CD8-positive, alpha-beta memory T cell (primary cell): ENCODE data around the gene PCDH1. TPM values are rescaled to one million over a fixed set of nuclear protein-coding genes. Genes with fewer than 3 reads are reported as not detected.

Experiments used
- CTCF ChIA-PET: fragments of 350-600 bp; sonication (Branson Sonifier 250); formaldehyde crosslinking; loops from one replicate; lab custom pipeline; 2021; ENCODE audit warnings: antibody characterized with exemption; lab: Charles Lee
- POLR2A ChIA-PET: fragments of 350-600 bp; sonication (Branson Sonifier 250); formaldehyde crosslinking; loops from one replicate; lab custom pipeline; 2021; ENCODE audit warnings: antibody characterized with exemption; lab: Charles Lee
- DNase-seq, 5 donors: peaks; one replicate each; pipeline versions ENCODE4 v3.0.0 to v3.0.0-alpha.2; 2020 to 2022; ENCODE audit warnings: mixed read lengths in 1 of 5
- H3K27ac ChIP-seq: one replicate; pipeline ENCODE4 v1.7.0; 2013; ENCODE audit warnings: low read depth, mild to moderate bottlenecking, low read length, moderate library complexity
- H3K27me3 ChIP-seq: 2 replicates; pipeline ENCODE4 v1.7.0; 2013; ENCODE audit warnings: low read length, mild to moderate bottlenecking; ENCODE audit not compliant: insufficient read depth, poor library complexity, severe bottlenecking
- H3K36me3 ChIP-seq: 2 replicates; pipeline ENCODE4 v1.7.0; 2013; ENCODE audit warnings: mild to moderate bottlenecking, low read length, moderate library complexity; ENCODE audit not compliant: insufficient read depth
- H3K4me1 ChIP-seq: 2 replicates; pipeline ENCODE4 v1.7.0; 2013; ENCODE audit warnings: mild to moderate bottlenecking, low read length, moderate library complexity; ENCODE audit not compliant: insufficient read depth
- H3K4me3 ChIP-seq: 2 replicates; pipeline ENCODE4 v1.7.0; 2013; ENCODE audit warnings: mild to moderate bottlenecking, low read length
- H3K9me3 ChIP-seq: 2 replicates; pipeline ENCODE4 v1.7.0; 2013; ENCODE audit warnings: mild to moderate bottlenecking, low read length
- H3K27ac Mint-ChIP-seq, 8 donors: one replicate each; pipeline ENCODE4 v1.8.0; 2020 to 2021; ENCODE audit warnings: mixed read lengths in 8 of 8, mild to moderate bottlenecking in 6 of 8, inconsistent platforms in 3 of 8, moderate library complexity in 3 of 8
- H3K27me3 Mint-ChIP-seq, 2 donors: one replicate each; pipeline ENCODE4 v1.8.0; 2020 to 2021; ENCODE audit warnings: mixed read lengths in 2 of 2, mild to moderate bottlenecking in 1 of 2, moderate library complexity in 1 of 2
- H3K36me3 Mint-ChIP-seq, 3 donors: one replicate each; pipeline ENCODE4 v1.8.0; 2020 to 2021; ENCODE audit warnings: mixed read lengths in 3 of 3, inconsistent platforms in 1 of 3, mild to moderate bottlenecking in 1 of 3
- H3K4me1 Mint-ChIP-seq, 3 donors: one replicate each; pipeline ENCODE4 v1.8.0; 2020 to 2021; ENCODE audit warnings: mixed read lengths in 3 of 3, inconsistent platforms in 1 of 3, mild to moderate bottlenecking in 1 of 3
- H3K4me3 Mint-ChIP-seq, 7 donors: one replicate each; pipeline ENCODE4 v1.8.0; 2020 to 2021; ENCODE audit warnings: mixed read lengths in 7 of 7, mild to moderate bottlenecking in 6 of 7, moderate library complexity in 4 of 7, inconsistent platforms in 2 of 7
- H3K9me3 Mint-ChIP-seq, 5 donors: one replicate each; pipeline ENCODE4 v1.8.0; 2020 to 2022; ENCODE audit warnings: mixed read lengths in 5 of 5, mild to moderate bottlenecking in 3 of 5, moderate library complexity in 2 of 5, inconsistent platforms in 1 of 5
- polyA plus RNA-seq: library from polyadenylated mRNA; unstranded; fragments of 300-500 nt; fragmentation: Illumina TruSeq; gene quantifications from one replicate; pipeline ENCODE4 v1.2.3, GENCODE V29; 2021
- total RNA-seq, 2 experiments: library from RNA; stranded (reverse); gene quantifications; one replicate each; pipeline ENCODE4 v1.2.3, GENCODE V29; 2021

The PCDH1 gene
- total and polyA plus RNA-seq, 3 experiments from 2014 or later = 0.54 TPM; not detected in 2

- H3K27me3 ChIP-seq = no peaks in the 10 kb centered on the region
- peak; percentile 52 to 76 (median 60) for DNase-seq
- peak overlapping the region; percentile 86 to 96 (median 89) for H3K4me3 Mint-ChIP-seq
- H3K9me3 ChIP-seq = no peaks in the 10 kb centered on the region
- H3K36me3 Mint-ChIP-seq = peaks cover 0 to 6% (median 0%) of the 10 kb centered on the region in 3 donors
- ChIA-PET CTCF (interaction anchor here (0.7 to 2.1 kb wide), 4 partner anchors 30 to 158 kb away, joined by 3 to 10 read pairs (median 3); partner anchors contain the start of gene PCDH1), POLR2A (interaction anchor here (0.5 to 1.7 kb wide), 7 partner anchors 30 to 156 kb away, joined by 3 to 6 read pairs (median 4); partner anchors contain the start of genes DELE1 and RNF14)
- no peaks in the 10 kb centered on the region for H3K36me3 ChIP-seq
- H3K9me3 Mint-ChIP-seq = no peaks in the 10 kb centered on the region
- H3K4me1 ChIP-seq = peaks cover 7% of the 10 kb centered on the region
- peaks cover 4 to 13% of the 10 kb centered on the region in 2 donors for H3K27me3 Mint-ChIP-seq
- peak overlapping the region; percentile 82 for H3K27ac ChIP-seq
- H3K4me3 ChIP-seq = peak overlapping the region; percentile 91
- peak overlapping the region; percentile 15 to 88 (median 81) for H3K27ac Mint-ChIP-seq
- peaks cover 7 to 10% (median 9%) of the 10 kb centered on the region in 3 donors for H3K4me1 Mint-ChIP-seq
These were observed 28.6 kb downstream of the PCDH1 start for GRCh38 chr5:141849415-141850243.

DNA sequence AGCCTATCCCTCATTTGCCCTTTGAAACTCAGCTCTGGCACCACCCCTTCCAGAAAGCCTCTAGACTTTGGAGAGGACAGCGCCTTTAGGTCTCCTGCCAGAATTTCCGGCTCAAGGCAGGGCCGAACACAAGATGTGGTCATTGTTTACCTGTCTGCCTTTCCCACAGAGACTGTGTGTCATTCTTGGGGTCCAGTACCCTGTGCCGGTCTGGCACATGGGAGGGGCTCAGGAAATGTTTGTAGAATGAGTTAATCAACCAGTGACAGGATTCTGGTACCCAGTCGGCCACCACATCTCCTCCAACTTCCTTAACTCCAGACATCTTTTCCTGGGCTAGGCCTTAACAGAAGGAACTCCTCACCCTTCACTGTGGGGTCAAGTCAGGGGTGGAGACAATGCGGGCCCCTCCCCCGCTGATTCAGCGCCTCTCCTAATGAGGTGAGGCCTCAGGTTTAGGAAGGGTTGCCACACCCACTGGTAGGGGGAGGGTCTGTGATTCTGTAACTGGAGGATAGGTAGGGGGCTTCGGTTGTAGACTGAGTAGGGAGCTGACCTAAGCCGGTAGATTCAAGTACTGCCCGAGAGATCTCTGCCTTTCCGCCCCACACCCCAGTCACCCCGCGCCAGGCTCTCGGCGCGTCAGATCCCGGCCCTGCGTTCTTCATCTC is 29.3 kb downstream of the PCDH1 start:
- Histone ChIP-seq H3K36me3 (no peaks in the 10 kb centered on the region), H3K4me1 (peaks cover 7% of the 10 kb centered on the region), H3K27me3 (no peaks in the 10 kb centered on the region), H3K4me3 (peak overlapping the region; percentile 91), H3K27ac (peak overlapping the region; percentile 82), H3K9me3 (no peaks in the 10 kb centered on the region)
- H3K36me3 Mint-ChIP-seq = peaks cover 0 to 6% (median 0%) of the 10 kb centered on the region in 3 donors
- POLR2A ChIA-PET = interaction anchor here (0.9 to 1.7 kb wide), 2 partner anchors 30 to 75 kb away, joined by 3 to 6 read pairs; partner anchors contain the start of gene DELE1
- peak overlapping the region in 7 of 8 donors; percentile 74 to 88 (median 81) for H3K27ac Mint-ChIP-seq
- H3K27me3 Mint-ChIP-seq = peaks cover 4 to 19% of the 10 kb centered on the region in 2 donors
- H3K9me3 Mint-ChIP-seq = no peaks in the 10 kb centered on the region
- DNase-seq = peak in 1 of 5 donors; percentile 54
- H3K4me3 Mint-ChIP-seq = peak overlapping the region; percentile 86 to 96 (median 89)
- CTCF ChIA-PET = interaction anchor here (0.9 to 2.1 kb wide), 2 partner anchors 30 to 111 kb away, joined by 3 to 10 read pairs; partner anchors contain the start of gene PCDH1
- H3K4me1 Mint-ChIP-seq = peaks cover 7 to 10% (median 9%) of the 10 kb centered on the region in 3 donors

GRCh38 chr5:141846031-141846430 is 32.2 kb downstream of the PCDH1 start:
- Mint-ChIP-seq H3K36me3 (peaks cover 0 to 6% (median 0%) of the 10 kb centered on the region in 3 donors), H3K4me3 (peak overlapping the region in 1 of 7 donors; percentile 86), H3K4me1 (peaks cover 5 to 10% (median 7%) of the 10 kb centered on the region in 3 donors), H3K27me3 (peaks cover 11 to 30% of the 10 kb centered on the region in 2 donors), H3K27ac (no peak overlapping the region), H3K9me3 (no peaks in the 10 kb centered on the region)
- H3K36me3 ChIP-seq = no peaks in the 10 kb centered on the region
- H3K4me3 ChIP-seq = no peak overlapping the region
- peaks cover 7% of the 10 kb centered on the region for H3K4me1 ChIP-seq
- H3K9me3 ChIP-seq = no peaks in the 10 kb centered on the region
- no peak for DNase-seq
- H3K27ac ChIP-seq = no peak overlapping the region
- POLR2A ChIA-PET = interaction anchor here (0.6 kb wide), 1 partner anchor 34 kb away, joined by 3 read pairs; no protein-coding TSS in a partner anchor
- no peaks in the 10 kb centered on the region for H3K27me3 ChIP-seq
- CTCF ChIA-PET = interaction anchor here (1.0 kb wide), 1 partner anchor 33 kb away, joined by 4 read pairs; no protein-coding TSS in a partner anchor

DNA sequence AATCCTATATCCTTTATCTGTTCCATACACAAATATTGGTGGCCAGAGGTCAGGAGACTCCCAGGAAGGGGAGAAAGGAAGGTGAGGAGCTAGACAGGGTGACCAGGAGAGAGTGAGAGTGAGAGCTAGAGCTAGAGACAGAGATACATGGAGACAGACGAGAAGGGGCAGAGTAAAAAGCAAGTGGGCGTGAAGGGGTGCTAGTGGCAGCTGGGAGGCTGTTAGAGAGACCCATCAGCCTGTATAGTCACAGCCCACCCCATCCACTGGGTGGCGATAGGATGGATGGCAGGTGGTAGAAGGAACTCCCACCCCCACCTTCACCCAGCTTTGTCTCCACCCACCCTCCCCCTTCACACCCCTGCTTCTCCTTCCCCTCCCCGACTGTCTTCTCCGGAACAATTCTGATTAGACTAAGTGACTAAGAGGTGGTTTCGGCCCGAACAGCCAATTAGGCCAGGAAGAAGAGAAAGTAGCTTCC is 32.8 kb downstream of the PCDH1 start:
- Histone ChIP-seq H3K9me3 (no peaks in the 10 kb centered on the region), H3K27ac (no peak overlapping the region), H3K4me1 (peaks cover 7% of the 10 kb centered on the region), H3K4me3 (no peak overlapping the region), H3K36me3 (no peaks in the 10 kb centered on the region), H3K27me3 (no peaks in the 10 kb centered on the region)
- H3K27ac Mint-ChIP-seq = peak overlapping the region in 1 of 8 donors; percentile 18
- no peaks in the 10 kb centered on the region for H3K9me3 Mint-ChIP-seq
- ChIA-PET CTCF (interaction anchor here (1.0 kb wide), 1 partner anchor 34 kb away, joined by 4 read pairs; no protein-coding TSS in a partner anchor), POLR2A (interaction anchor here (0.6 kb wide), 1 partner anchor 33 kb away, joined by 3 read pairs; no protein-coding TSS in a partner anchor)
- H3K27me3 Mint-ChIP-seq = peaks cover 11 to 36% of the 10 kb centered on the region in 2 donors
- no peak for DNase-seq
- H3K36me3 Mint-ChIP-seq = peaks cover 0 to 6% (median 0%) of the 10 kb centered on the region in 3 donors
- H3K4me3 Mint-ChIP-seq = peak overlapping the region in 2 of 7 donors; percentile 65 to 86
- peaks cover 5 to 10% (median 7%) of the 10 kb centered on the region in 3 donors for H3K4me1 Mint-ChIP-seq

- H3K9me3 ChIP-seq = no peaks in the 10 kb centered on the region
- H3K27me3 ChIP-seq = no peaks in the 10 kb centered on the region
- peaks cover 0 to 3% (median 0%) of the 10 kb centered on the region in 3 donors for H3K36me3 Mint-ChIP-seq
- peaks cover 7% of the 10 kb centered on the region for H3K4me1 ChIP-seq
- POLR2A ChIA-PET = no interaction called here
- H3K4me3 Mint-ChIP-seq = peak overlapping the region in 1 of 7 donors; percentile 86
- H3K27ac Mint-ChIP-seq = no peak overlapping the region
- no peak for DNase-seq
- peaks cover 11 to 40% of the 10 kb centered on the region in 2 donors for H3K27me3 Mint-ChIP-seq
- no peak overlapping the region for H3K4me3 ChIP-seq
- no peak overlapping the region for H3K27ac ChIP-seq
- CTCF ChIA-PET = interaction anchor here (1.0 kb wide), 1 partner anchor 35 kb away, joined by 4 read pairs; no protein-coding TSS in a partner anchor
- no peaks in the 10 kb centered on the region for H3K9me3 Mint-ChIP-seq
- peaks cover 5 to 10% (median 7%) of the 10 kb centered on the region in 3 donors for H3K4me1 Mint-ChIP-seq
- no peaks in the 10 kb centered on the region for H3K36me3 ChIP-seq
These were observed 33.7 kb downstream of the PCDH1 start for GRCh38 chr5:141844414-141845097.

GRCh38 chr5:141843156-141843927 is 34.9 kb downstream of the PCDH1 start:
- H3K36me3 Mint-ChIP-seq = no peaks in the 10 kb centered on the region
- H3K27me3 Mint-ChIP-seq = peaks cover 9 to 48% of the 10 kb centered on the region in 2 donors
- no peak for DNase-seq
- Histone ChIP-seq H3K36me3 (no peaks in the 10 kb centered on the region), H3K27ac (no peak overlapping the region), H3K4me1 (no peaks in the 10 kb centered on the region), H3K27me3 (no peaks in the 10 kb centered on the region), H3K4me3 (no peak overlapping the region), H3K9me3 (no peaks in the 10 kb centered on the region)
- no peak overlapping the region for H3K4me3 Mint-ChIP-seq
- POLR2A ChIA-PET = no interaction called here
- H3K27ac Mint-ChIP-seq = no peak overlapping the region
- no peaks in the 10 kb centered on the region for H3K4me1 Mint-ChIP-seq
- H3K9me3 Mint-ChIP-seq = no peaks in the 10 kb centered on the region
- CTCF ChIA-PET = interaction anchor here (1.5 kb wide), 1 partner anchor 32 kb away, joined by 3 read pairs; no protein-coding TSS in a partner anchor
